K562 (cell line): ENCODE results near the gene TIGIT. TPM values are rescaled to one million over a fixed set of nuclear protein-coding genes. Genes with fewer than 3 reads are reported as not detected.

Source experiments
- ATAC-seq: fragments of 200-7000 bp; cut with Tn5 transposase; 3 replicates; pipeline ENCODE4 v1.9.1; 2020; ENCODE audit warnings: moderate library complexity
- BruUV-seq: library from RNA; stranded (reverse); fragments of 400-500 nt; replicated peaks from 2 replicates; lab custom pipeline; 2021; lab: Mats Ljungman, UMichigan
- CTCF ChIA-PET: fragments of 300-600 bp; formaldehyde crosslinking; extraction: SDS; loops from one replicate; lab custom pipeline; 2021; ENCODE audit warnings: low intra/inter-chr PET ratio; lab: Yijun Ruan, JAX
- POLR2A ChIA-PET: fragments of 300-600, 350-650 bp; sonication (Branson Sonifier 250); formaldehyde crosslinking; extraction: SDS; loops from one replicate; lab custom pipeline; 2021; ENCODE audit warnings: antibody characterized with exemption, inconsistent platforms; lab: Yijun Ruan, JAX
- DNase-seq, 4 experiments: peaks; one replicate each; pipeline versions ENCODE4 v3.0.0 to v3.0.0-alpha.2; 2011 to 2018; ENCODE audit warnings: low spot score in 3 of 4, mixed read lengths in 3 of 4; ENCODE audit errors: extremely low read depth in 1 of 4
- FAIRE-seq: peaks from 2 replicates; lab custom pipeline; 2011; peaks lifted over from hg19 to GRCh38; lab: Jason Lieb, UNC
- H2AFZ ChIP-seq: 2 replicates; pipeline ENCODE4 v1.6.0; 2011; ENCODE audit warnings: low read depth, low read length, control low read depth, inconsistent platforms
- H3K27ac ChIP-seq: fragments of 200-600 bp; 3 replicates; pipeline ENCODE4 v1.8.0; 2011; ENCODE audit warnings: low read depth, mild to moderate bottlenecking, control low read depth, inconsistent platforms, low read length, moderate library complexity, mixed read lengths; ENCODE audit errors: extremely low read depth
- H3K27me3 ChIP-seq, 2 experiments: fragments of 300-600 bp in 1 of 2; 2 replicates in 1 of 2; 3 replicates in 1 of 2; pipeline versions ENCODE4 v1.6.0 to v1.8.0; 2011; ENCODE audit warnings: inconsistent platforms in 2 of 2, low read length in 2 of 2, mild to moderate bottlenecking in 1 of 2, mixed read lengths in 1 of 2, moderate library complexity in 1 of 2; ENCODE audit not compliant: control insufficient read depth in 2 of 2, insufficient read depth in 2 of 2
- H3K36me3 ChIP-seq: fragments of 300-600 bp; 3 replicates; pipeline ENCODE4 v1.8.0; 2011; ENCODE audit warnings: mild to moderate bottlenecking, low read length, inconsistent platforms; ENCODE audit not compliant: control insufficient read depth, insufficient read depth
- H3K4me1 ChIP-seq, 2 experiments: fragments of 200-600 bp in 1 of 2; replicated peaks in 1 of 2; 2 replicates in 1 of 2; 3 replicates in 1 of 2; pipeline versions ENCODE4 v1.5.1 to v1.8.0; 2011; ENCODE audit warnings: inconsistent platforms in 2 of 2, low read length in 2 of 2, mild to moderate bottlenecking in 1 of 2, mixed read lengths in 1 of 2, moderate library complexity in 1 of 2; ENCODE audit not compliant: control insufficient read depth in 2 of 2, insufficient read depth in 2 of 2
- H3K4me2 ChIP-seq: 2 replicates; pipeline ENCODE4 v1.6.1; 2011; ENCODE audit warnings: low read length, control low read depth, inconsistent platforms, mixed read lengths; ENCODE audit not compliant: insufficient read depth
- H3K4me3 ChIP-seq: fragments of 200-600 bp; sonication (generic), shearing (Covaris generic); 2 replicates; pipeline ENCODE4 v1.5.1; 2016; ENCODE audit warnings: control low read depth, inconsistent platforms
- H3K79me2 ChIP-seq: fragments of 200-600 bp; 3 replicates; pipeline ENCODE4 v1.8.0; 2011; ENCODE audit warnings: low read length, inconsistent platforms; ENCODE audit not compliant: control insufficient read depth, insufficient read depth
- H3K9ac ChIP-seq, 2 experiments: 2 replicates each; pipeline versions ENCODE4 v1.6.0 to v1.6.1; 2011; ENCODE audit warnings: low read depth in 2 of 2, low read length in 2 of 2, control low read depth in 1 of 2, inconsistent platforms in 1 of 2, mild to moderate bottlenecking in 1 of 2, mixed read lengths in 1 of 2; ENCODE audit not compliant: insufficient read depth in 1 of 2
- H3K9me1 ChIP-seq: one replicate; pipeline ENCODE4 v1.6.0; 2011; ENCODE audit warnings: inconsistent platforms, mild to moderate bottlenecking, low read length, moderate library complexity; ENCODE audit not compliant: control insufficient read depth, insufficient read depth
- H3K9me3 ChIP-seq: replicated peaks from 2 replicates; pipeline ENCODE4 v1.5.1; 2011; ENCODE audit warnings: low read depth, low read length, inconsistent platforms; ENCODE audit not compliant: control insufficient read depth, insufficient read depth
- H4K20me1 ChIP-seq: replicated peaks from 2 replicates; pipeline ENCODE4 v1.6.1; 2011; ENCODE audit warnings: low read length, inconsistent platforms, mixed read lengths; ENCODE audit not compliant: control insufficient read depth, insufficient read depth
- CREB3L1 ChIP-seq: fragments of 450-650 bp; IDR thresholded peaks from 2 replicates; pipeline ENCODE4 v1.6.1; 2014; ENCODE audit warnings: low read depth, mild to moderate bottlenecking, moderate library complexity, borderline replicate concordance
- FOXM1 ChIP-seq, 2 experiments: fragments of 450-650 bp in 1 of 2; sonication (generic) in 1 of 2; formaldehyde crosslinking in 1 of 2; IDR thresholded peaks; 2 replicates each; pipeline versions ENCODE4 v1.6.1 to v1.9.0; 2017 to 2022; ENCODE audit warnings: low read depth in 2 of 2, mild to moderate bottlenecking in 2 of 2, missing genetic modification reagents in 1 of 2, moderate library complexity in 1 of 2
- HOMEZ ChIP-seq: fragments of 250-450 bp; sonication (Bioruptor Pico); IDR thresholded peaks from 2 replicates; pipeline ENCODE4 v1.4.0; 2020; ENCODE audit warnings: mild to moderate bottlenecking, moderate library complexity
- SIN3A ChIP-seq, 2 experiments: fragments of 150-350 bp in 1 of 2; IDR thresholded peaks; 2 replicates each; pipeline ENCODE4 v1.6.1; 2011 to 2016; ENCODE audit warnings: borderline replicate concordance in 2 of 2, low read depth in 2 of 2, low read length in 2 of 2, mild to moderate bottlenecking in 2 of 2, moderate library complexity in 2 of 2; ENCODE audit not compliant: control insufficient read depth in 1 of 2
- ZC3H4 ChIP-seq: sonication (generic); formaldehyde crosslinking; IDR thresholded peaks from 2 replicates; pipeline ENCODE4 v1.9.0; 2021; ENCODE audit warnings: missing genetic modification reagents, borderline replicate concordance
- WGBS: fragments of 100-300 bp; shearing (Covaris generic); methylation state at CpG from one replicate; pipeline ENCODE4 v1.1.6; 2016; ENCODE audit warnings: low coverage, mixed read lengths; ENCODE audit not compliant: insufficient coverage; ENCODE audit errors: missing lambda C conversion rate; 5-methylcytosine and 5-hydroxymethylcytosine counted together
- in situ Hi-C: fragments of 300-500 bp; cut with MboI; formaldehyde crosslinking; loops from 4 replicates; pipeline ENCODE4 v1.15.0; 2018; ENCODE audit warnings: inconsistent platforms, mixed read lengths
- intact Hi-C: fragments of 100-400 bp; cut with micrococcal nuclease; formaldehyde crosslinking; loops from 2 replicates; pipeline ENCODE4 v1.14.2; 2022
- polyA plus RNA-seq, 8 experiments: library from polyadenylated mRNA; depleted of rRNA in 4 of 8; stranded (reverse) in 5 of 8; unstranded in 3 of 8; fragments of >200 nt; fragmentation: Nextera tagmentation in 2 of 8; fragmentation: Illumina TruSeq in 1 of 8; extraction: Ambion mirVana in 2 of 8; extraction: Trizol in 1 of 8; gene quantifications; 2 replicates each; pipeline versions ENCODE4 v1.2.1 to v1.2.3, GENCODE V29; 2011 to 2014; ENCODE audit warnings: inconsistent platforms in 1 of 8, missing spikeins in 1 of 8
- total RNA-seq, 7 experiments: library from RNA; depleted of rRNA in 6 of 7; stranded (reverse); fragments of >200 nt in 6 of 7; fragmentation: Illumina TruSeq in 2 of 7; extraction: Trizol in 2 of 7; gene quantifications; 2 replicates each; pipeline versions ENCODE4 v1.2.1 to v1.2.3, GENCODE V29; 2011 to 2021; ENCODE audit warnings: low replicate concordance in 1 of 7

The TIGIT gene
- total and polyA plus RNA-seq, 9 of the 15 experiments (the other 6 are each of a cell fraction or from before 2014, with no cell fraction given) = 0.11 TPM; not detected in 8

- Histone ChIP-seq H3K36me3 (no peaks in the 10 kb centered on the region), H3K27me3 (no peaks in the 10 kb centered on the region), H3K79me2 (no peaks in the 10 kb centered on the region), H3K9me1 (no peaks in the 10 kb centered on the region), H4K20me1 (no peaks in the 10 kb centered on the region), H3K4me2 (no peak overlapping the region), H3K9me3 (no peaks in the 10 kb centered on the region), H2AFZ (no peak overlapping the region), H3K27ac (no peak overlapping the region), H3K9ac (no peak overlapping the region), H3K4me3 (no peak overlapping the region), H3K4me1 (no peaks in the 10 kb centered on the region)
- intact Hi-C loops (no loop called here), in situ Hi-C loops (no loop called here)
- no peak for FAIRE-seq
- BruUV-seq = no TSS peak
- WGBS = 0% methylated on average over 1 of the region's 1 CpG
- POLR2A ChIA-PET = no interaction called here
- TF ChIP-seq FOXM1 (IDR thresholded peaks at IDR 0.05; ENCODE audit: low read depth) = no peak
- TF ChIP-seq FOXM1 (CRISPR knock-in tag; IDR thresholded peaks at IDR 0.05; ENCODE audit: low read depth) = no peak
- no peak for TF ChIP-seq SIN3A (IDR thresholded peaks at IDR 0.05; ENCODE audit: borderline replicate concordance in 2 of 2, control insufficient read depth in 1 of 2, low read depth in 2 of 2, low read length in 2 of 2)
- no peak for TF ChIP-seq ZC3H4 (CRISPR knock-in tag)
- TF ChIP-seq CREB3L1 = no peak
- no peak for TF ChIP-seq HOMEZ
- ATAC-seq = no peak
- CTCF ChIA-PET = no interaction called here
- no peak for DNase-seq
Measured at GRCh38 chr3:114259566-114259965, 34.3 kb upstream of the TIGIT start.
